Sigmoid colon (tissue), 4 donors: Measurements from ENCODE around the gene CNTROB.

Experiments used
- CTCF ChIP-seq, 4 experiments: fragments of 450-650 bp in 3 of 4; fragments of 200-600 bp in 1 of 4; IDR thresholded peaks; one replicate each; pipeline ENCODE4 v1.5.1; 2016 to 2019; ENCODE audit warnings: antibody characterized with exemption in 4 of 4, mild to moderate bottlenecking in 3 of 4, moderate library complexity in 2 of 4
- EP300 ChIP-seq, 4 donors: sonication (generic); formaldehyde crosslinking; IDR thresholded peaks; one replicate each; pipeline ENCODE4 v1.6.1; 2017; ENCODE audit warnings: antibody characterized with exemption in 4 of 4
- POLR2AphosphoS5 ChIP-seq, 4 donors: sonication (generic); formaldehyde crosslinking; IDR thresholded peaks; one replicate each; pipeline ENCODE4 v1.6.1; 2017; ENCODE audit warnings: antibody characterized with exemption in 4 of 4

GRCh38 chr17:7943291-7943690 lies 11.3 kb downstream of the CNTROB start:
- TF ChIP-seq EP300 (IDR thresholded peaks at IDR 0.05): no peak
- no peak for TF ChIP-seq CTCF (IDR thresholded peaks at IDR 0.05)
- no peak for TF ChIP-seq POLR2AphosphoS5 (IDR thresholded peaks at IDR 0.05)
